Transverse colon (tissue), 4 donors: ENCODE measurements around the gene KCP. TPM values are rescaled to one million over a fixed set of nuclear protein-coding genes. Genes with fewer than 3 reads are reported as not detected.

Experiments used
- DNase-seq: peaks from one replicate; pipeline ENCODE4 v3.0.0-alpha.2; 2019
- H3K27ac ChIP-seq, 4 donors: fragments of 200-600 bp; sonication (generic); 2 replicates each; pipeline ENCODE4 v1.5.1; 2016 to 2018; ENCODE audit warnings: inconsistent platforms in 4 of 4
- H3K27me3 ChIP-seq: fragments of 200-600 bp; sonication (generic); 2 replicates; pipeline ENCODE4 v1.5.1; 2017; ENCODE audit warnings: inconsistent platforms
- H3K36me3 ChIP-seq, 4 donors: fragments of 200-600 bp; sonication (generic); 2 replicates each; pipeline ENCODE4 v1.5.1; 2017 to 2019; ENCODE audit warnings: inconsistent platforms in 4 of 4
- H3K4me1 ChIP-seq, 4 donors: fragments of 200-600 bp; sonication (generic); 2 replicates each; pipeline ENCODE4 v1.5.1; 2017 to 2020; ENCODE audit warnings: inconsistent platforms in 4 of 4
- H3K4me3 ChIP-seq, 4 donors: fragments of 200-600 bp; sonication (generic); 1 replicate in 1 of 4; 2 replicates in 3 of 4; pipeline versions ENCODE4 v1.5.1 to v1.6.1; 2017 to 2019; ENCODE audit warnings: inconsistent platforms in 4 of 4
- H3K9me3 ChIP-seq, 2 donors: fragments of 200-600 bp; sonication (generic); 2 replicates each; pipeline ENCODE4 v1.5.1; 2017 to 2019; ENCODE audit warnings: inconsistent platforms in 2 of 2
- CTCF ChIP-seq, 5 experiments: fragments of 200-600 bp in 3 of 5; fragments of 450-650 bp in 2 of 5; sonication (generic) in 3 of 5; IDR thresholded peaks; 1 replicate in 2 of 5; 2 replicates in 3 of 5; pipeline ENCODE4 v1.5.1; 2016 to 2017; ENCODE audit warnings: antibody characterized with exemption in 5 of 5, inconsistent platforms in 3 of 5, mild to moderate bottlenecking in 2 of 5, moderate library complexity in 1 of 5
- EP300 ChIP-seq: sonication (generic); formaldehyde crosslinking; IDR thresholded peaks from one replicate; pipeline ENCODE4 v1.6.1; 2017; ENCODE audit warnings: antibody characterized with exemption, low read depth
- POLR2A ChIP-seq: fragments of 450-650 bp; IDR thresholded peaks from one replicate; pipeline ENCODE4 v1.6.1; 2016; ENCODE audit warnings: antibody characterized with exemption, mild to moderate bottlenecking, moderate library complexity
- POLR2AphosphoS5 ChIP-seq, 3 donors: sonication (generic); formaldehyde crosslinking; IDR thresholded peaks; one replicate each; pipeline ENCODE4 v1.6.1; 2016; ENCODE audit warnings: antibody characterized with exemption in 3 of 3
- WGBS, 2 donors: methylation state at CpG; one replicate each; pipeline ENCODE4 v1.1.5; 2018; ENCODE audit warnings: low coverage in 1 of 2; 5-methylcytosine and 5-hydroxymethylcytosine counted together
- in situ Hi-C, 4 donors: fragments of 200-750 bp; cut with MboI; loops; one replicate each; pipeline versions ENCODE4 v1.15.0 to v1.15.1; 2017; ENCODE audit warnings: low sequenced_read_pairs in 3 of 4, low pct_ligation_motif_present in 1 of 4, low pct_unique_long_range_greater_than_20kb in 1 of 4
- intact Hi-C: fragments of 100-400 bp; cut with DNase I; formaldehyde crosslinking; loops from one replicate; pipeline ENCODE4 v1.15.1; 2023; ENCODE audit warnings: low total_unique reads
- total RNA-seq, 4 donors: library from RNA; depleted of rRNA; stranded (reverse); fragments of >200 nt; gene quantifications; one replicate each; pipeline ENCODE4 v1.1.0, GENCODE V29; 2016

KCP gene
- total RNA-seq, 4 donors from 2014 or later, result 0.32 to 0.75 (median 0.68) TPM; not detected in 1

- Histone ChIP-seq H3K27me3 (no peaks in the 10 kb centered on the region), H3K4me1 (peaks cover 0 to 10% (median 0%) of the 10 kb centered on the region in 4 donors), H3K9me3 (no peaks in the 10 kb centered on the region), H3K36me3 (no peaks in the 10 kb centered on the region), H3K4me3 (no peak overlapping the region), H3K27ac (no peak overlapping the region)
- intact Hi-C loops (no loop called here), in situ Hi-C loops (no loop called here)
- 84% methylated on average over 8 of the region's 14 CpGs; no CpG with 5 or more reads in 1 of the 2 donors for WGBS, 2 donors
- peak; percentile 6 for DNase-seq
- no peak for TF ChIP-seq POLR2AphosphoS5 (IDR thresholded peaks at IDR 0.05)
- no peak for TF ChIP-seq CTCF (IDR thresholded peaks at IDR 0.05)
- no peak for TF ChIP-seq POLR2A
- no peak for TF ChIP-seq EP300
Measured at GRCh38 chr7:128928882-128929788, 18.6 kb upstream of the KCP start.

DNA sequence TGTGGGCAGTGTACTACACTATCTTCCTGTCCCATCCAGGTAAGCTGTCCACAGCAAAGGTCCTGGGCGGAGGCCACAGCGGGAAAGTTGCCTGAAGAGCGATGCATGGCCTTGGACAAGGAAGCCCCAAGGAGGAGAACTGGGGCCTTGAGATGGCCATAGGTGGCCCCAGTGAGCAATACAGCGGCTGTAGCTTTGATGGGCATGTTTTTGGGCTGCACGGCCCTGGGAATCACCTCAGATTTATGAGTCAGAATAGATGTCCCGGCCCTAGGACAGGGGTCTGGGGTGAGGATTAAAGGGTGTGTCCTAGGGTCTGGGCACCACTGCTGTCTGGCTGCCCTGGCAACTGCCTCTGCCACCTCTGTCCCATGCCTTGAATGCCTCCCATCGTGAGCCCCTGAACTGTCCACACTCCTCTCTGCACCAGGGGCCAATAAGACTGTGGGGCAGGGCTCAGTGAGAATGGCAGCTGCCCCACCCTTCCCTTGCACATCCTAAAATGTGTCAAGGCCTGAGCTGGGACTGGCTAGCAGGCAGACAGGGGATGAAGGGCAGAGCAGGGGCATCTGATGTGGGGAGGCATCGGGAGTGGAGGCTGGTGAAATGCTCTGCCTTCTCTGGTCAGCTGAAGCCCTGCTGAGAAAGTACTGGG is 17.8 kb upstream of the KCP start:
- in situ Hi-C loops (no loop called here), intact Hi-C loops (no loop called here)
- Histone ChIP-seq H3K4me1 (peaks cover 0 to 7% (median 0%) of the 10 kb centered on the region in 4 donors), H3K27ac (no peak overlapping the region), H3K4me3 (no peak overlapping the region), H3K9me3 (no peaks in the 10 kb centered on the region), H3K36me3 (no peaks in the 10 kb centered on the region), H3K27me3 (no peaks in the 10 kb centered on the region)
- DNase-seq, result no peak
- TF ChIP-seq POLR2A, result no peak
- no peak for TF ChIP-seq EP300
- WGBS, 2 donors, result 94% methylated on average over 8 of the region's 8 CpGs; no CpG with 5 or more reads in 1 of the 2 donors

DNA sequence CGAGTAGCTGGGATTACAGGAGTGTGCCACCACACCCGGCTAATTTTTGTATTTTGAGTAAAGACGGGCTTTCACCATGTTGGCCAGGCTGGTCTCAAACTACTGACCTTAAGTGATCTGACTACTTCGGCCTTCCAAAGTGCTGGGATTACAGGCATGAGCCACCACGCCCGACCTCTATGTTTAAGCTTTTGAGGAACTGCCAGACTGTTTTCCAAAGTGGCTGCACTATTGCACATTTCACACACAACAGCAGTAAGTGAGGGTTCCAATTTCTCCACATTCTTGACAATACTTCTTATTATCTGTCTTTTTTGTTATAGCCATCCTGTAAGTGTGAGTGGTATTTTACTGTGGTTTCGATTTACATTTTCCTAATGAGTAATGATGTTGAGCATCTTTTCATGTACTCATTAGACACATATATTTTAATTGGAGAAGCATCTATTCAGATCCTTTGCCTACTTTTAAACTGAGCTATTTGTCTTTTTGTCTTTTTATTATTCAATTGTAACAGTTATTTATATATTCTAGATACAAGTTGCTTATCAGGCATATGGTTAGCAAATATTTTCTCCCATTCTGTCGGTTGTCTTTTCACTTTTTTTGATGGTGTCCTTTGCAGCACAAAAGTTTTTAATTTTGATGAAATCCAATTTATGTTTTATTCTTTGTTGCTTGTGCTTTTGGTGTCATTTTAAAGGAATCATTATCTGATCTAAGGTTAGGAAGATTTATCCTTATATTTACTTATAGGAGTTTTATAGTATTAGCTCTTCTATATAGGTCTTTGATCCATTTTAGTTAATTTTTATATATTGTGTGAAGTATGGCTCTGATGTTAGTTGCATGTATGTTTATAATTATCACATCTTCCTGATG is 14.4 kb upstream of the KCP start:
- no peaks in the 10 kb centered on the region for H3K9me3 ChIP-seq
- H3K27me3 ChIP-seq, result peaks cover 15% of the 10 kb centered on the region
- H3K4me1 ChIP-seq, result no peaks in the 10 kb centered on the region
- no peak overlapping the region for H3K4me3 ChIP-seq
- 74 to 89% methylated on average over 4 to 8 of the region's 8 CpGs for WGBS, 2 donors
- TF ChIP-seq POLR2AphosphoS5 (IDR thresholded peaks at IDR 0.05) (no peak), POLR2A (no peak)
- DNase-seq, result no peak
- in situ Hi-C loops, result no loop called here
- intact Hi-C loops, result no loop called here
- H3K36me3 ChIP-seq, result no peaks in the 10 kb centered on the region
- no peak overlapping the region for H3K27ac ChIP-seq

- 70% methylated on average over 5 of the region's 5 CpGs; no CpG with 5 or more reads in 1 of the 2 donors for WGBS, 2 donors
- Histone ChIP-seq H3K4me1 (no peaks in the 10 kb centered on the region), H3K36me3 (no peaks in the 10 kb centered on the region), H3K4me3 (no peak overlapping the region), H3K27me3 (peaks cover 19% of the 10 kb centered on the region), H3K9me3 (no peaks in the 10 kb centered on the region), H3K27ac (no peak overlapping the region)
- intact Hi-C loops (no loop called here), in situ Hi-C loops (no loop called here)
- TF ChIP-seq CTCF (IDR thresholded peaks at IDR 0.05) (no peak), EP300 (no peak), POLR2AphosphoS5 (IDR thresholded peaks at IDR 0.05) (no peak), POLR2A (no peak)
- no peak for DNase-seq
Measured at GRCh38 chr7:128923411-128923800, 12.9 kb upstream of the KCP start.
